Natural killer cell (primary cell): ENCODE measurements around the gene GALNS. TPM values are rescaled to one million over a fixed set of nuclear protein-coding genes. Genes with fewer than 3 reads are reported as not detected.

Source experiments
- ATAC-seq, 3 donors: fragments of 150-1000 bp in 2 of 3; fragments of 200-7000 bp in 1 of 3; cut with Tn5 transposase; 1 replicate in 1 of 3; 2 replicates in 2 of 3; pipeline ENCODE4 v1.10.0; 2021; ENCODE audit warnings: mild to moderate bottlenecking in 2 of 3, moderate library complexity in 2 of 3
- DNase-seq, 2 donors: peaks; one replicate each; pipeline versions ENCODE4 v3.0.0 to v3.0.0-alpha.2; 2013 to 2021; ENCODE audit warnings: mixed read lengths in 1 of 2
- H3K27ac ChIP-seq: one replicate; pipeline ENCODE4 v1.5.1; 2013; ENCODE audit warnings: mild to moderate bottlenecking, low read length
- H3K27me3 ChIP-seq: one replicate; pipeline ENCODE4 v1.6.1; 2013; ENCODE audit warnings: low read length; ENCODE audit not compliant: control insufficient read depth, insufficient read depth
- H3K36me3 ChIP-seq: one replicate; pipeline ENCODE4 v1.6.1; 2013; ENCODE audit warnings: low read length; ENCODE audit not compliant: control insufficient read depth, insufficient read depth
- H3K4me1 ChIP-seq: one replicate; pipeline ENCODE4 v1.6.1; 2013; ENCODE audit warnings: low read length; ENCODE audit not compliant: control insufficient read depth, insufficient read depth
- H3K4me3 ChIP-seq: one replicate; pipeline ENCODE4 v1.5.1; 2013; ENCODE audit warnings: low read length
- H3K9me3 ChIP-seq: one replicate; pipeline ENCODE4 v1.6.1; 2013; ENCODE audit warnings: low read length; ENCODE audit not compliant: control insufficient read depth, insufficient read depth
- H3K27ac Mint-ChIP-seq, 2 donors: one replicate each; pipeline ENCODE4 v1.8.0; 2022; ENCODE audit warnings: mild to moderate bottlenecking in 2 of 2, mixed read lengths in 2 of 2, moderate library complexity in 1 of 2
- H3K27me3 Mint-ChIP-seq, 2 donors: one replicate each; pipeline ENCODE4 v1.8.0; 2022; ENCODE audit warnings: low read depth in 2 of 2, mixed read lengths in 2 of 2
- H3K36me3 Mint-ChIP-seq: one replicate; pipeline ENCODE4 v1.8.0; 2022; ENCODE audit warnings: mixed read lengths
- H3K4me1 Mint-ChIP-seq, 2 donors: one replicate each; pipeline ENCODE4 v1.8.0; 2022; ENCODE audit warnings: mixed read lengths in 2 of 2
- H3K4me3 Mint-ChIP-seq: one replicate; pipeline ENCODE4 v1.8.0; 2022; ENCODE audit warnings: mild to moderate bottlenecking, moderate library complexity, mixed read lengths
- H3K9me3 Mint-ChIP-seq, 2 donors: one replicate each; pipeline ENCODE4 v1.8.0; 2022; ENCODE audit warnings: mixed read lengths in 2 of 2
- WGBS: methylation state at CpG from one replicate; pipeline ENCODE4 v1.1.7; 2013; ENCODE audit warnings: missing lambda C conversion rate; ENCODE audit not compliant: insufficient coverage; 5-methylcytosine and 5-hydroxymethylcytosine counted together
- intact Hi-C: fragments of 100-400 bp; cut with micrococcal nuclease; formaldehyde crosslinking; loops from one replicate; pipeline ENCODE4 v1.14.2; 2022
- total RNA-seq, 4 donors: library from RNA; stranded (reverse); fragments of 120-200 nt in 1 of 4; gene quantifications; one replicate each; pipeline versions ENCODE4 v1.2.3 to v1.2.4, GENCODE V29; 2013 to 2022
- TF ChIP-seq, protein P1 (sequence below): fragments of 200-600 bp; IDR thresholded peaks from one replicate; pipeline ENCODE4 v1.8.0; 2022; ENCODE audit warnings: antibody characterized with exemption

GALNS gene
- total RNA-seq, 3 donors from 2014 or later (not counting 1 experiment from before 2014, with no cell fraction given): 58.1 to 75.8 (median 65.7) TPM

DNA sequence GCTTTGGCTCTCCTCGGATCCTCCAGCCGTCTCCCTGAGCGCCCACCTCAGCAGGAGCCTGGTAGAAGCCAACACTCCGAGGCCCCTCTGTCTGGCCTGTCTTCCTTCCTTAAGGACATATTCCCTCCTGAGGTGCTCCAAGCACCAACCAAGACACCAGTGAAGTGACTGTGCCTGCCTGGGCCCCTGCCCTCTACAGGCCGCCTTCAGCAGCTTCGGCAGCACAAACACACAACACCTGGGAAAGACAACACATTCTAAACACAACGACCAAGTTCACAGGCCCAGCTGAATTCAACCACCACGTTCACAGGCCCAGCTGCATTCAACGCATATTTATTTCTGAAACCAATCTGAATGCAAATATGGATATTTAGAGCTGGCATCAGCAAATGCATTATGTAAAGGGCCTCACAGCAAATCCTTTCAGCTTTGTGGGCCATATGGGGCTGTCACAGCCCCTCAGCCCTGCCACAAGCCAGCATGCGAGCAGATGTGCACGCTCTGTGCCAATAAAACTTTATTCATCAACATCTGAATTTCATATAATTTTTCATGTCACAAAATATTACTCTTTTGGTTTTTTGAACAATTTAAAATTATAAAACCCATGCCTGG is 12.2 kb downstream of the GALNS start:
- TF ChIP-seq, protein P1, sequence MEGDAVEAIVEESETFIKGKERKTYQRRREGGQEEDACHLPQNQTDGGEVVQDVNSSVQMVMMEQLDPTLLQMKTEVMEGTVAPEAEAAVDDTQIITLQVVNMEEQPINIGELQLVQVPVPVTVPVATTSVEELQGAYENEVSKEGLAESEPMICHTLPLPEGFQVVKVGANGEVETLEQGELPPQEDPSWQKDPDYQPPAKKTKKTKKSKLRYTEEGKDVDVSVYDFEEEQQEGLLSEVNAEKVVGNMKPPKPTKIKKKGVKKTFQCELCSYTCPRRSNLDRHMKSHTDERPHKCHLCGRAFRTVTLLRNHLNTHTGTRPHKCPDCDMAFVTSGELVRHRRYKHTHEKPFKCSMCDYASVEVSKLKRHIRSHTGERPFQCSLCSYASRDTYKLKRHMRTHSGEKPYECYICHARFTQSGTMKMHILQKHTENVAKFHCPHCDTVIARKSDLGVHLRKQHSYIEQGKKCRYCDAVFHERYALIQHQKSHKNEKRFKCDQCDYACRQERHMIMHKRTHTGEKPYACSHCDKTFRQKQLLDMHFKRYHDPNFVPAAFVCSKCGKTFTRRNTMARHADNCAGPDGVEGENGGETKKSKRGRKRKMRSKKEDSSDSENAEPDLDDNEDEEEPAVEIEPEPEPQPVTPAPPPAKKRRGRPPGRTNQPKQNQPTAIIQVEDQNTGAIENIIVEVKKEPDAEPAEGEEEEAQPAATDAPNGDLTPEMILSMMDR: no peak
- peaks cover 11% of the 10 kb centered on the region for H3K36me3 ChIP-seq
- H3K4me3 Mint-ChIP-seq: no peak overlapping the region
- H3K9me3 Mint-ChIP-seq: no peaks in the 10 kb centered on the region
- DNase-seq: no peak
- no peak overlapping the region for H3K4me3 ChIP-seq
- 90% methylated on average over 11 of the region's 11 CpGs for WGBS
- no peaks in the 10 kb centered on the region for H3K27me3 ChIP-seq
- no peaks in the 10 kb centered on the region for H3K9me3 ChIP-seq
- H3K27me3 Mint-ChIP-seq: no peaks in the 10 kb centered on the region
- intact Hi-C loops: no loop called here
- no peak overlapping the region for H3K27ac Mint-ChIP-seq
- H3K4me1 Mint-ChIP-seq: no peaks in the 10 kb centered on the region
- H3K4me1 ChIP-seq: no peaks in the 10 kb centered on the region
- no peak for ATAC-seq
- H3K27ac ChIP-seq: no peak overlapping the region
- no peaks in the 10 kb centered on the region for H3K36me3 Mint-ChIP-seq

- WGBS: 98% methylated on average over 20 of the region's 20 CpGs
- no peaks in the 10 kb centered on the region for H3K27me3 Mint-ChIP-seq
- TF ChIP-seq, protein P1: no peak
- H3K4me3 Mint-ChIP-seq: no peak overlapping the region
- H3K27me3 ChIP-seq: no peaks in the 10 kb centered on the region
- no peaks in the 10 kb centered on the region for H3K4me1 Mint-ChIP-seq
- no peak overlapping the region for H3K4me3 ChIP-seq
- no peaks in the 10 kb centered on the region for H3K9me3 ChIP-seq
- no peaks in the 10 kb centered on the region for H3K36me3 Mint-ChIP-seq
- no peaks in the 10 kb centered on the region for H3K9me3 Mint-ChIP-seq
- H3K36me3 ChIP-seq: peaks cover 16% of the 10 kb centered on the region
- ATAC-seq: no peak
- H3K4me1 ChIP-seq: no peaks in the 10 kb centered on the region
- H3K27ac ChIP-seq: no peak overlapping the region
- H3K27ac Mint-ChIP-seq: no peak overlapping the region
- intact Hi-C loops: no loop called here
- no peak for DNase-seq
Observed at GRCh38 chr16:88843256-88843655, 13.5 kb downstream of the GALNS start.

- Mint-ChIP-seq H3K36me3 (no peaks in the 10 kb centered on the region), H3K27ac (no peak overlapping the region), H3K9me3 (no peaks in the 10 kb centered on the region), H3K4me3 (no peak overlapping the region), H3K27me3 (no peaks in the 10 kb centered on the region), H3K4me1 (no peaks in the 10 kb centered on the region)
- Histone ChIP-seq H3K36me3 (peaks cover 16% of the 10 kb centered on the region), H3K4me3 (no peak overlapping the region), H3K4me1 (no peaks in the 10 kb centered on the region), H3K9me3 (no peaks in the 10 kb centered on the region), H3K27ac (no peak overlapping the region), H3K27me3 (no peaks in the 10 kb centered on the region)
- intact Hi-C loops: no loop called here
- TF ChIP-seq, protein P1: no peak
- ATAC-seq (no peak), DNase-seq (no peak)
- WGBS: 94% methylated on average over 25 of the region's 25 CpGs
Observed at GRCh38 chr16:88842806-88843205, 13.9 kb downstream of the GALNS start.

DNA sequence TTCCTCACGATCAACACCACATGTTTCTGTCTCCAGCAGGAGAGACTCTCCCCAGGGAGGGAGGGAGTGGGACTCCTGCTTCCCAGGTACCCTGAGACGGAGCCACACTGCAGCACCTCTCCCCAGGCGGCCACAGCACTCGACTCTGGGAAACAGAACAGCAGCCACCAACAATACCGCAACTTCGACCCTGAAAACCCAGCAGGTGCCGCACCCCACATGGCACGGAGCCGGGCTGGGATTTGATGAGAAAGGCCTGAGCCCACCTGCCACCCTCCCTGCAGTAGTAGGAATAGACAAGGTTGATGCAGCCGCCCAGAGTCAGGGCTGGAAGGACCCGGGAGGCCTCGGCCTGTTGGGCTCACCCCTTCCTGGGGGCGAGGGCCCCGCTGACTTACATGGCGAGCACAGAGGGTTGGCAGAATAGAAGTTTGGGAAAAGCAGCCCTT is 14.4 kb downstream of the GALNS start:
- Mint-ChIP-seq H3K4me1 (no peaks in the 10 kb centered on the region), H3K27me3 (no peaks in the 10 kb centered on the region), H3K4me3 (no peak overlapping the region), H3K36me3 (no peaks in the 10 kb centered on the region), H3K9me3 (no peaks in the 10 kb centered on the region), H3K27ac (no peak overlapping the region)
- 97% methylated on average over 15 of the region's 15 CpGs for WGBS
- Histone ChIP-seq H3K36me3 (peaks cover 14% of the 10 kb centered on the region), H3K9me3 (no peaks in the 10 kb centered on the region), H3K27me3 (no peaks in the 10 kb centered on the region), H3K27ac (no peak overlapping the region), H3K4me3 (no peak overlapping the region), H3K4me1 (no peaks in the 10 kb centered on the region)
- intact Hi-C loops: no loop called here
- TF ChIP-seq, protein P1: no peak
- DNase-seq (no peak), ATAC-seq (no peak)
